Tibial nerve (tissue), 4 donors: ENCODE measurements around the gene RAB1A. TPM values are rescaled to one million over a fixed set of nuclear protein-coding genes. Genes with fewer than 3 reads are reported as not detected.

Source experiments
- DNase-seq, 2 donors: peaks; one replicate each; pipeline ENCODE4 v3.0.0-alpha.2; 2019; ENCODE audit warnings: low spot score in 2 of 2
- H3K27ac ChIP-seq, 4 donors: fragments of 200-600 bp; sonication (generic) in 3 of 4; one replicate each; pipeline ENCODE4 v1.5.1; 2017 to 2019; ENCODE audit warnings: mild to moderate bottlenecking in 1 of 4
- H3K27me3 ChIP-seq, 2 donors: fragments of 200-600 bp; sonication (generic) in 1 of 2; one replicate each; pipeline versions ENCODE4 v1.5.1 to v1.6.0; 2017 to 2019
- H3K36me3 ChIP-seq, 3 donors: fragments of 200-600 bp; sonication (generic); one replicate each; pipeline ENCODE4 v1.5.1; 2018 to 2019
- H3K4me1 ChIP-seq, 4 donors: fragments of 200-600 bp; sonication (generic) in 3 of 4; one replicate each; pipeline ENCODE4 v1.5.1; 2017 to 2019
- H3K4me3 ChIP-seq, 4 donors: fragments of 200-600 bp; sonication (generic) in 3 of 4; one replicate each; pipeline ENCODE4 v1.5.1; 2017 to 2019; ENCODE audit warnings: mild to moderate bottlenecking in 1 of 4, moderate library complexity in 1 of 4
- H3K9me3 ChIP-seq, 4 donors: fragments of 200-600 bp; sonication (generic) in 3 of 4; one replicate each; pipeline ENCODE4 v1.5.1; 2017 to 2019
- EP300 ChIP-seq, 2 donors: sonication (generic); formaldehyde crosslinking; IDR thresholded peaks; one replicate each; pipeline ENCODE4 v1.6.1; 2017; ENCODE audit warnings: antibody characterized with exemption in 2 of 2, mild to moderate bottlenecking in 1 of 2
- POLR2A ChIP-seq, 2 donors: fragments of 450-650 bp; IDR thresholded peaks; one replicate each; pipeline ENCODE4 v1.6.1; 2017; ENCODE audit warnings: antibody characterized with exemption in 2 of 2, mild to moderate bottlenecking in 2 of 2, moderate library complexity in 2 of 2
- WGBS, 2 donors: methylation state at CpG; one replicate each; pipeline ENCODE4 v1.1.5; 2018; 5-methylcytosine and 5-hydroxymethylcytosine counted together
- total RNA-seq, 4 donors: library from RNA; depleted of rRNA; stranded (reverse); fragments of >200 nt; gene quantifications; one replicate each; pipeline ENCODE4 v1.1.0, GENCODE V29; 2016
- TF ChIP-seq, protein P1 (sequence below), 5 experiments: fragments of 200-600 bp in 3 of 5; fragments of 450-650 bp in 2 of 5; sonication (generic) in 3 of 5; IDR thresholded peaks; one replicate each; pipeline ENCODE4 v1.5.1; 2016 to 2019; ENCODE audit warnings: antibody characterized with exemption in 5 of 5, mild to moderate bottlenecking in 3 of 5, moderate library complexity in 2 of 5

RAB1A gene
- total RNA-seq, 4 donors from 2014 or later: 69.6 to 93.0 (median 81.6) TPM

DNA sequence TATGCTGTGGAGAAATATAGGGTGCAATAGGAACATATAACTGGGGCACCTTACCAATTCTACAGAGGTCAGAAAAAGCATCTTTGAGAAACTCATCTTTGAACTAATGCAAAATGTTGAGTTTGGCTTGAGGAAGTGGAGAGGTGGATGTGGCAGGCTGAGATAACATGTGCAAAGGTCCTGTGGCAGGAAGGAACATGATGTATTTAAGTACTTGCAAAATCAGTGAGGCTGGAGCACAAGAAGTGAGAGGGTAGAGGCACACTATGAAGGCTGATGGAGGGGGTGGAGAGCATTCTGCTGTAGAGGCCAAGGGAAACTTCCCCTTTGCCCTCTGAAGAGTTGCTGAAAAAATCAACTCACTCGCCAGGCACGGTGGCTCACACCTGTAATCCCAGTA is 14.7 kb upstream of the RAB1A start:
- DNase-seq: no peak
- 78 to 95% methylated on average over 1 of the region's 2 CpGs for WGBS, 2 donors
- Histone ChIP-seq H3K27me3 (no peaks in the 10 kb centered on the region), H3K4me1 (no peaks in the 10 kb centered on the region), H3K27ac (no peak overlapping the region), H3K4me3 (no peak overlapping the region), H3K36me3 (no peaks in the 10 kb centered on the region), H3K9me3 (no peaks in the 10 kb centered on the region)
- TF ChIP-seq POLR2A (IDR thresholded peaks at IDR 0.05): no peak
- no peak for TF ChIP-seq EP300 (IDR thresholded peaks at IDR 0.05)
- TF ChIP-seq, protein P1, sequence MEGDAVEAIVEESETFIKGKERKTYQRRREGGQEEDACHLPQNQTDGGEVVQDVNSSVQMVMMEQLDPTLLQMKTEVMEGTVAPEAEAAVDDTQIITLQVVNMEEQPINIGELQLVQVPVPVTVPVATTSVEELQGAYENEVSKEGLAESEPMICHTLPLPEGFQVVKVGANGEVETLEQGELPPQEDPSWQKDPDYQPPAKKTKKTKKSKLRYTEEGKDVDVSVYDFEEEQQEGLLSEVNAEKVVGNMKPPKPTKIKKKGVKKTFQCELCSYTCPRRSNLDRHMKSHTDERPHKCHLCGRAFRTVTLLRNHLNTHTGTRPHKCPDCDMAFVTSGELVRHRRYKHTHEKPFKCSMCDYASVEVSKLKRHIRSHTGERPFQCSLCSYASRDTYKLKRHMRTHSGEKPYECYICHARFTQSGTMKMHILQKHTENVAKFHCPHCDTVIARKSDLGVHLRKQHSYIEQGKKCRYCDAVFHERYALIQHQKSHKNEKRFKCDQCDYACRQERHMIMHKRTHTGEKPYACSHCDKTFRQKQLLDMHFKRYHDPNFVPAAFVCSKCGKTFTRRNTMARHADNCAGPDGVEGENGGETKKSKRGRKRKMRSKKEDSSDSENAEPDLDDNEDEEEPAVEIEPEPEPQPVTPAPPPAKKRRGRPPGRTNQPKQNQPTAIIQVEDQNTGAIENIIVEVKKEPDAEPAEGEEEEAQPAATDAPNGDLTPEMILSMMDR (IDR thresholded peaks at IDR 0.05): no peak

DNA sequence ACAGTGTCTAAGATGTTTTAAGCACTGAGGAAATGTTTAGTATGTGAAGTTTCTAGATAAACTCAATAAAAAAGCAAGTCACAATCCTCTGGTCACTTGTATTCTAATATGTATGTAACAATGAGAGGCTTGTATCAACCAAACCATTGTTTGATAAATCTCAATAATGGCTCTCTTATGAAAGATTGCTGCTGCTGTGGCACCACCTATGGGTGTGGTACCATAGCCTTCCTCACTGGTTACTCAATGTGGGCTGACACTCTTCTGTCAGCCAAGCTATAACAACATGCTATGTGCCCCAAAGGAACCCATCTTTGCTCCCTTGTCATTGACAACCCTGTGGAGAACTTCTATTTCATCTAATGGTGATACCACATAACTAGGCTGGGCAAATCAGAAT is 12.6 kb upstream of the RAB1A start:
- TF ChIP-seq EP300 (IDR thresholded peaks at IDR 0.05) (no peak), POLR2A (IDR thresholded peaks at IDR 0.05) (no peak)
- TF ChIP-seq, protein P1 (IDR thresholded peaks at IDR 0.05): no peak
- H3K4me3 ChIP-seq: no peak overlapping the region
- DNase-seq: no peak

DNA sequence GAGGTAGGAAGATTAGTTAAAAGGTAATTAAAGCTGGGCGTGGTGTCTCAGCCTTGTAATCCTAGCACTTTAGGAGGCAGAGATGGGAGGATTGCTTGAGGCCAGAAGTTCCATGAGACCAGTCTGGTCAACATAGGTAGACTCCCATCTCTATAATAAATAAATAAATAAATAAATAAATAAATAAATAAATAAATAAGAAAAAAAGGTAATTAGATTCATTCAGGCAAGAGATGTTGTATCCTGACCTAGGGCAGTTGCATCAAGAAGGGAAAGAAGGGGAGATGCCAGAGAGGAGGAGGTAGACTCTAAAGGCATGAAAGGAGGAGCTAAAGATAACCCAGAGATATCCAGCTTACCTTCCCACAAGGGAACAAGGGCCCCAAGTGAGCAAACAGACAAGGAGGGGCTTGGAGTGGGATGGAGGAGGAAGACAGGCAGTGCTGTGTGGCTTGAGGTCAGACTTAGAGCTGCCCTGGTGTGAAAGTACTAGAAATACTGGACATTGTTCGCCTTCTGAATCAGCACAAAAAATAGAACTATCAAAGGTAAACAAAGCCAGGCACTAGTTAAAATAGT is 7.4 kb upstream of the RAB1A start:
- no peak overlapping the region for H3K4me3 ChIP-seq
- TF ChIP-seq EP300 (IDR thresholded peaks at IDR 0.05) (no peak), POLR2A (IDR thresholded peaks at IDR 0.05) (no peak)
- TF ChIP-seq, protein P1 (IDR thresholded peaks at IDR 0.05): no peak
- WGBS, 2 donors: 98% methylated on average over 2 of the region's 2 CpGs
- H3K4me1 ChIP-seq: no peaks in the 10 kb centered on the region
- no peaks in the 10 kb centered on the region for H3K27me3 ChIP-seq
- DNase-seq: no peak
- no peaks in the 10 kb centered on the region for H3K36me3 ChIP-seq
- no peak overlapping the region for H3K27ac ChIP-seq
- no peaks in the 10 kb centered on the region for H3K9me3 ChIP-seq

More for the DNA sequence above, 12.6 kb upstream of the RAB1A start:
- no peaks in the 10 kb centered on the region for H3K9me3 ChIP-seq
- H3K27ac ChIP-seq: no peak overlapping the region
- no peaks in the 10 kb centered on the region for H3K36me3 ChIP-seq
- no peaks in the 10 kb centered on the region for H3K4me1 ChIP-seq
- H3K27me3 ChIP-seq: no peaks in the 10 kb centered on the region

DNA sequence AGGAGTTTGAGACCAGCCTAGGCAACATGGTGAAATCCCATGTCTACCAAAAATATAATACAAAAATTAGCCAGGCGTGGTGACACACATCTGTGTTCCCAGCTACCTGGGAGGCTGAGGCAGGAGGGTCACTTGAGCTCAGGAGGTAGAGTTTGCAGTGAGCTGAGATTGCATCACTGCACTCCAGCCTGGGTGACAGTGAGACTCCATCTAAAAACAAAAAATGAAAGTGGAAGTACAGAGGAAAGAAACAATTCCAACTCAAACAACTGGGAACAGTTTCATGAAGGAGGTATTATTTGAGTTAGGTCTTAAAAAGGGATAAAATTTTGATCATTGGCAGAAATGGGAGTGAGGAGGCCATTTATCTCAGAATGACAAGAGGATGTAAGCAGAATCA is 6.3 kb upstream of the RAB1A start:
- no peak for DNase-seq
- Histone ChIP-seq H3K9me3 (no peaks in the 10 kb centered on the region), H3K36me3 (no peaks in the 10 kb centered on the region), H3K27me3 (no peaks in the 10 kb centered on the region), H3K4me1 (peaks cover 0 to 8% (median 0%) of the 10 kb centered on the region in 4 donors), H3K27ac (peak overlapping the region in 1 of 4 donors; percentile 56), H3K4me3 (peak overlapping the region in 1 of 4 donors; percentile 12)
- WGBS, 2 donors: 65 to 90% methylated on average over 1 of the region's 1 CpG
- TF ChIP-seq POLR2A (IDR thresholded peaks at IDR 0.05) (no peak), EP300 (IDR thresholded peaks at IDR 0.05) (no peak)
- TF ChIP-seq, protein P1 (IDR thresholded peaks at IDR 0.05): no peak

DNA sequence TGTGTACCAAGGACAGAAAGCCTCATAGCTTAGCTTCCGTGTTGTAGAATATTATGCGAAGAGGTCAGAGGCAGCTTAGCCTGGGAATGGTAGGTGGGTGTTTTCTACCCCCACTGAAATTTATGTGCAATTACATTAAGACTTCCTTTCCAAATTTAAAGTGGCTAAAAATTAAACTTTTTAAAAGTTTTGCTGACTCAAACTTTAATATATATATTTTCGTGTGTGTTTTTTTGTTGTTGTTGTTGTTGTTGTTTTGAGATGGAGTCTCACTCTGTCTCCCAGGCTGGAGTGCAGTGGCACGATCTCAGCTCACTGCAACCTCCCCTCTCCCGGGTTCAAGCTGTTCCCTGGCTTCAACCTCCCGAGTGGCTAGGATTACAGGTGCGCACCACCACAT is 4.3 kb upstream of the RAB1A start:
- WGBS, 2 donors: 85 to 92% methylated on average over 7 of the region's 7 CpGs
- Histone ChIP-seq H3K9me3 (no peaks in the 10 kb centered on the region), H3K27me3 (no peaks in the 10 kb centered on the region), H3K27ac (no peak overlapping the region), H3K36me3 (no peaks in the 10 kb centered on the region), H3K4me3 (no peak overlapping the region), H3K4me1 (peaks cover 0 to 15% (median 3%) of the 10 kb centered on the region in 4 donors)
- TF ChIP-seq, protein P1 (IDR thresholded peaks at IDR 0.05): no peak
- TF ChIP-seq POLR2A (IDR thresholded peaks at IDR 0.05): no peak
- no peak for TF ChIP-seq EP300 (IDR thresholded peaks at IDR 0.05)
- no peak for DNase-seq
